HL-60 (cell line): ENCODE data around the gene WDFY4.

Source experiments
- DNase-seq, 2 experiments: peaks; one replicate each; pipeline ENCODE4 v3.0.0-alpha.2; 2010 to 2020; ENCODE audit warnings: low read depth in 1 of 2, low spot score in 1 of 2
- H3K27ac ChIP-seq: fragments of 250-450 bp; sonication (Bioruptor Pico); replicated peaks from 2 replicates; pipeline ENCODE4 v1.5.1; 2020; ENCODE audit warnings: mild to moderate bottlenecking, moderate library complexity
- H3K27me3 ChIP-seq: fragments of 250-450 bp; sonication (Bioruptor Pico); 2 replicates; pipeline ENCODE4 v1.5.1; 2021; ENCODE audit warnings: mild to moderate bottlenecking, moderate library complexity; ENCODE audit not compliant: insufficient read depth, poor library complexity, severe bottlenecking
- H3K4me3 ChIP-seq: replicated peaks from 2 replicates; pipeline ENCODE4 v1.5.1; 2011; ENCODE audit warnings: mild to moderate bottlenecking, control low read depth, low read length; ENCODE audit not compliant: insufficient read depth
- CTCF ChIP-seq: IDR thresholded peaks from one replicate; pipeline ENCODE4 v1.5.1; 2011; ENCODE audit warnings: low read length, control low read depth, inconsistent platforms; ENCODE audit not compliant: insufficient read depth
- GABPA ChIP-seq: IDR thresholded peaks from 2 replicates; pipeline ENCODE4 v1.6.1; 2012; ENCODE audit warnings: low read depth
- POLR2AphosphoS5 ChIP-seq: IDR thresholded peaks from 2 replicates; pipeline ENCODE4 v1.6.1; 2012; ENCODE audit warnings: low read depth
- REST ChIP-seq: IDR thresholded peaks from 2 replicates; pipeline ENCODE4 v1.6.1; 2012; ENCODE audit warnings: low read depth; ENCODE audit not compliant: insufficient replicate concordance
- SPI1 ChIP-seq: IDR thresholded peaks from 2 replicates; pipeline ENCODE4 v1.6.1; 2012; ENCODE audit warnings: low read depth, mild to moderate bottlenecking, borderline replicate concordance

Gene WDFY4

GRCh38 chr10:48648172-48648942 is 36.3 kb upstream of the WDFY4 start:
- no peak overlapping the region for H3K4me3 ChIP-seq
- DNase-seq, result no peak
- TF ChIP-seq CTCF (no peak), REST (no peak), GABPA (no peak), POLR2AphosphoS5 (no peak), SPI1 (no peak)
- no peaks in the 10 kb centered on the region for H3K27me3 ChIP-seq
- no peak overlapping the region for H3K27ac ChIP-seq

- Histone ChIP-seq H3K4me3 (no peak overlapping the region), H3K27me3 (peaks cover 6% of the 10 kb centered on the region), H3K27ac (no peak overlapping the region)
- TF ChIP-seq GABPA, result no peak
- TF ChIP-seq REST, result no peak
- TF ChIP-seq POLR2AphosphoS5, result no peak
- no peak for TF ChIP-seq SPI1
- no peak for TF ChIP-seq CTCF
- DNase-seq, result no peak
Measured at GRCh38 chr10:48649349-48649944, 35.2 kb upstream of the WDFY4 start.

GRCh38 chr10:48651293-48651692 is 33.4 kb upstream of the WDFY4 start:
- Histone ChIP-seq H3K27ac (no peak overlapping the region), H3K4me3 (no peak overlapping the region), H3K27me3 (peaks cover 6% of the 10 kb centered on the region)
- DNase-seq, result no peak
- TF ChIP-seq CTCF (no peak), SPI1 (no peak), GABPA (no peak), REST (no peak)
